HepG2 (cell line): Measurements from ENCODE around the gene ANKS1B. TPM values are rescaled to one million over a fixed set of nuclear protein-coding genes. Genes with fewer than 3 reads are reported as not detected.

Experiments
- ATAC-seq: fragments of 200-7000 bp; cut with Tn5 transposase; 3 replicates; pipeline ENCODE4 v1.9.1; 2020; ENCODE audit warnings: mild to moderate bottlenecking, moderate library complexity
- BruUV-seq: library from RNA; stranded (reverse); fragments of 400-500 nt; replicated peaks from 2 replicates; lab custom pipeline; 2021; lab: Mats Ljungman, UMichigan
- CTCF ChIA-PET: fragments of 300-600 bp; formaldehyde crosslinking; extraction: SDS; loops from one replicate; lab custom pipeline; 2021; ENCODE audit warnings: low total read pairs, inconsistent platforms, low intra/inter-chr PET ratio; lab: Yijun Ruan, JAX
- POLR2A ChIA-PET: fragments of 350-600 bp; sonication (Branson Sonifier 250); formaldehyde crosslinking; loops from one replicate; lab custom pipeline; 2020; ENCODE audit warnings: antibody characterized with exemption, inconsistent platforms; lab: Yijun Ruan, JAX
- DNase-seq: peaks from one replicate; pipeline ENCODE4 v3.0.0-alpha.2; 2015; ENCODE audit warnings: low spot score
- FAIRE-seq: peaks from 3 replicates; lab custom pipeline; 2011; peaks lifted over from hg19 to GRCh38; lab: Jason Lieb, UNC
- H2AFZ ChIP-seq: one replicate; pipeline ENCODE4 v1.6.1; 2011; ENCODE audit warnings: low read length, inconsistent platforms
- H3K27ac ChIP-seq: fragments of 300-600 bp; 3 replicates; pipeline ENCODE4 v1.8.0; 2011; ENCODE audit warnings: mixed run types, mild to moderate bottlenecking, mixed read lengths, low read length, inconsistent platforms; ENCODE audit not compliant: insufficient read depth; ENCODE audit errors: extremely low read length
- H3K27me3 ChIP-seq, 2 experiments: fragments of 200-600 bp in 1 of 2; 2 replicates in 1 of 2; 3 replicates in 1 of 2; pipeline versions ENCODE4 v1.6.0 to v1.8.0; 2011; ENCODE audit warnings: low read length in 2 of 2, mild to moderate bottlenecking in 2 of 2, moderate library complexity in 2 of 2, inconsistent platforms in 1 of 2; ENCODE audit not compliant: insufficient read depth in 2 of 2, control insufficient read depth in 1 of 2
- H3K36me3 ChIP-seq, 2 experiments: fragments of 200-600 bp in 1 of 2; replicated peaks in 1 of 2; 2 replicates in 1 of 2; 3 replicates in 1 of 2; pipeline versions ENCODE4 v1.5.1 to v1.8.0; 2011; ENCODE audit warnings: low read length in 2 of 2, inconsistent platforms in 1 of 2; ENCODE audit not compliant: insufficient read depth in 2 of 2, control insufficient read depth in 1 of 2
- H3K4me1 ChIP-seq: 2 replicates; pipeline ENCODE4 v1.5.1; 2012; ENCODE audit warnings: low read length, inconsistent platforms; ENCODE audit not compliant: insufficient read depth
- H3K4me2 ChIP-seq: 2 replicates; pipeline ENCODE4 v1.6.0; 2011; ENCODE audit warnings: low read depth, low read length, inconsistent platforms
- H3K4me3 ChIP-seq, 3 experiments: fragments of 200-600 bp in 1 of 3; sonication (generic), shearing (Covaris generic) in 1 of 3; replicated peaks in 1 of 3; 2 replicates each; pipeline ENCODE4 v1.5.1; 2011 to 2016; ENCODE audit warnings: low read length in 3 of 3, inconsistent platforms in 2 of 3, low read depth in 2 of 3, mild to moderate bottlenecking in 2 of 3, control low read depth in 1 of 3, mixed read lengths in 1 of 3; ENCODE audit not compliant: insufficient read depth in 1 of 3
- H3K79me2 ChIP-seq: one replicate; pipeline ENCODE4 v1.6.1; 2011; ENCODE audit warnings: low read length, inconsistent platforms; ENCODE audit not compliant: insufficient read depth
- H3K9ac ChIP-seq: 2 replicates; pipeline ENCODE4 v1.6.0; 2011; ENCODE audit warnings: mild to moderate bottlenecking, low read depth, low read length, inconsistent platforms; ENCODE audit not compliant: insufficient read depth
- H3K9me3 ChIP-seq: 2 replicates; pipeline ENCODE4 v1.5.1; 2012; ENCODE audit warnings: mild to moderate bottlenecking, low read length
- H4K20me1 ChIP-seq: 2 replicates; pipeline ENCODE4 v1.6.0; 2011; ENCODE audit warnings: inconsistent platforms, mild to moderate bottlenecking, low read length, moderate library complexity; ENCODE audit not compliant: insufficient read depth
- CREB1 ChIP-seq, 2 experiments: fragments of 450-650 bp in 1 of 2; IDR thresholded peaks; 2 replicates each; pipeline ENCODE4 v1.6.1; 2016 to 2017; ENCODE audit warnings: control low read depth in 1 of 2, mild to moderate bottlenecking in 1 of 2, missing compliant biosample characterization in 1 of 2, missing genetic modification characterization in 1 of 2
- ZNF687 ChIP-seq: sonication (generic); formaldehyde crosslinking; IDR thresholded peaks from 2 replicates; pipeline ENCODE4 v1.5.1; 2020; ENCODE audit warnings: mild to moderate bottlenecking, missing genetic modification reagents, moderate library complexity
- WGBS: methylation state at CpG from one replicate; pipeline ENCODE4 v1.1.6; 2017; ENCODE audit warnings: low lambda C conversion rate; 5-methylcytosine and 5-hydroxymethylcytosine counted together
- in situ Hi-C: cut with HindIII; loops from 2 replicates; pipeline ENCODE4 v1.10.0; 2017; ENCODE audit warnings: low pct_unique_long_range_greater_than_20kb; ENCODE audit not compliant: extremely low pct_ligation_motif_present
- intact Hi-C: fragments of 100-400 bp; cut with micrococcal nuclease; formaldehyde crosslinking; loops from one replicate; pipeline ENCODE4 v1.10.0; 2022; ENCODE audit not compliant: unreplicated experiment
- polyA plus RNA-seq, 8 experiments: library from polyadenylated mRNA; depleted of rRNA in 3 of 8; stranded (reverse) in 7 of 8; unstranded in 1 of 8; fragments of >200 nt; fragmentation: Illumina TruSeq in 4 of 8; extraction: Trizol in 4 of 8; gene quantifications; 2 replicates each; pipeline versions ENCODE4 v1.2.1 to v1.2.3, GENCODE V29; 2011 to 2016; ENCODE audit warnings: low read depth in 4 of 8, missing spikeins in 1 of 8, mixed read lengths in 1 of 8; ENCODE audit not compliant: insufficient read depth in 1 of 8
- total RNA-seq, 5 experiments: library from RNA; depleted of rRNA; stranded (reverse); fragments of >200 nt; fragmentation: Illumina TruSeq; extraction: Trizol; gene quantifications; 2 replicates each; pipeline ENCODE4 v1.2.3, GENCODE V29; 2016; ENCODE audit warnings: low read depth in 1 of 5

ANKS1B gene
- total and polyA plus RNA-seq, 2 of the 13 experiments (the other 11 are each of a cell fraction or from before 2014, with no cell fraction given) = 0.15 TPM; not detected in 1

GRCh38 chr12:99079811-99080210 is 904.9 kb downstream of the ANKS1B start:
- ChIA-PET POLR2A (no interaction called here), CTCF (no interaction called here)
- no peaks in the 10 kb centered on the region for H3K79me2 ChIP-seq
- ATAC-seq (no peak), FAIRE-seq (no peak), DNase-seq (no peak)
- H4K20me1 ChIP-seq = no peaks in the 10 kb centered on the region
- H3K4me1 ChIP-seq = no peaks in the 10 kb centered on the region
- H3K27ac ChIP-seq = no peak overlapping the region
- H3K36me3 ChIP-seq = no peaks in the 10 kb centered on the region
- TF ChIP-seq ZNF687 (no peak), CREB1 (IDR thresholded peaks at IDR 0.05) (peak; percentile 46; the same call in 1 of the 2 replicates), CREB1 (CRISPR knock-in tag; IDR thresholded peaks at IDR 0.05) (no peak)
- H3K9me3 ChIP-seq = no peaks in the 10 kb centered on the region
- 35% methylated on average over 14 of the region's 15 CpGs for WGBS
- no peak overlapping the region for H3K4me3 ChIP-seq
- no peak overlapping the region for H2AFZ ChIP-seq
- H3K27me3 ChIP-seq = no peaks in the 10 kb centered on the region; a peak in 1 of 5 replicates
- intact Hi-C loops (loop anchor here (5.0 kb wide), 1 partner anchor 273 kb away; no protein-coding TSS in a partner anchor), in situ Hi-C loops (no loop called here)
- no peak overlapping the region for H3K9ac ChIP-seq
- BruUV-seq = no TSS peak
- no peak overlapping the region for H3K4me2 ChIP-seq
